ENCODE results near the gene EEPD1. TPM values are rescaled to one million over a fixed set of nuclear protein-coding genes. Genes with fewer than 3 reads are reported as not detected.
"Not testable (repeated sequence)": the region's sequence is repeated elsewhere in the genome, so short reads cannot be mapped to it uniquely, and the experiment has no call there.

EEPD1 gene
- total and polyA plus RNA-seq, 3 donors from 2014 or later, result 10.2 to 11.8 (median 10.9) TPM

DNA sequence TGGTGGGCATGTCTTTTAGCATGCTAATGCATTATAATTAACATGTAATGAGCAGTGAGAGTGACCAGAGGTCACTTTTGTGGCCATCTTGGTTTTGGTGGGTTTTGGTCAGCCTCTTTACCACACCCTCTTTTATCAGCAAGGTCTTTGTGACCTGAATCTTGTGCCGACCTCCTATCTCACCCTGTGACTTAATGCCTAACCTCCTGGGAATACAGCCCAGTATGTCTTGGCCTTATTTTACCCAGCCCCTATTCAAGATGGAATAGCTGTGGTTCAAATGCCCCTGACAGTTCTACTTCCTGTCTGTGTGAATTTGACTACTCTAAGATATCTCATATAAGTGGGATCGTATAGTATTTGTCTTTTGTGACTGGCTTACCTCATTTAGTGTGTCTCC lies 85.1 kb downstream of the EEPD1 start:
- 65 to 68% methylated on average over 2 of the region's 2 CpGs for WGBS, 2 donors
- H3K4me3 ChIP-seq, result no peak overlapping the region
- TF ChIP-seq, protein P1, sequence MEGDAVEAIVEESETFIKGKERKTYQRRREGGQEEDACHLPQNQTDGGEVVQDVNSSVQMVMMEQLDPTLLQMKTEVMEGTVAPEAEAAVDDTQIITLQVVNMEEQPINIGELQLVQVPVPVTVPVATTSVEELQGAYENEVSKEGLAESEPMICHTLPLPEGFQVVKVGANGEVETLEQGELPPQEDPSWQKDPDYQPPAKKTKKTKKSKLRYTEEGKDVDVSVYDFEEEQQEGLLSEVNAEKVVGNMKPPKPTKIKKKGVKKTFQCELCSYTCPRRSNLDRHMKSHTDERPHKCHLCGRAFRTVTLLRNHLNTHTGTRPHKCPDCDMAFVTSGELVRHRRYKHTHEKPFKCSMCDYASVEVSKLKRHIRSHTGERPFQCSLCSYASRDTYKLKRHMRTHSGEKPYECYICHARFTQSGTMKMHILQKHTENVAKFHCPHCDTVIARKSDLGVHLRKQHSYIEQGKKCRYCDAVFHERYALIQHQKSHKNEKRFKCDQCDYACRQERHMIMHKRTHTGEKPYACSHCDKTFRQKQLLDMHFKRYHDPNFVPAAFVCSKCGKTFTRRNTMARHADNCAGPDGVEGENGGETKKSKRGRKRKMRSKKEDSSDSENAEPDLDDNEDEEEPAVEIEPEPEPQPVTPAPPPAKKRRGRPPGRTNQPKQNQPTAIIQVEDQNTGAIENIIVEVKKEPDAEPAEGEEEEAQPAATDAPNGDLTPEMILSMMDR (IDR thresholded peaks at IDR 0.05), result no peak
- TF ChIP-seq POLR2A (IDR thresholded peaks at IDR 0.05), result no peak
- no peak overlapping the region for H3K27ac ChIP-seq
- no peaks in the 10 kb centered on the region for H3K4me1 ChIP-seq
- intact Hi-C loops (cut with DNase I; ENCODE audit: low total_unique reads), result no loop called here
- H3K27me3 ChIP-seq, result no peaks in the 10 kb centered on the region
- no peaks in the 10 kb centered on the region for H3K36me3 ChIP-seq (ENCODE audit: low read depth, missing control alignments)
- no peaks in the 10 kb centered on the region for H3K9me3 ChIP-seq
- no peak for DNase-seq

DNA sequence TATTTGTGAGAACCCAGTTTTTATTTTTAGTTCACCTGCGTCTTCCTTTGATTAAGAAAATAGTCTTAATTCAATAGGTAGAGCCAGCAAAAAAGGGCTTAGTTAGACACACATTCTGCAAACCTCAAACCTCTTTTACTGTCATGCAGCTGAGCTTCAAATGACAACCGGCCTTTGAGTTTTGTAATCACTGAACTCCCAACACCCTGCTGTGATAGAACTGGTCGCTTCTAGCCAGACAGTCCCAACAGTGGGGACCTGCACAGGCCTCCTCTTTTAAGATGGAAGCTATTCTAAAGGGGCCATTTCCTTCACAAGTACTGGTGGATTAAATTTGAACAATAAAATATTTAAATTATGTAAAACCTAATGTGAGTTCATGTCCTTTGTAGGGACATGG lies 90.3 kb downstream of the EEPD1 start:
- intact Hi-C loops (cut with DNase I; ENCODE audit: low total_unique reads); H3K4me1 ChIP-seq; DNase-seq; H3K36me3 ChIP-seq (ENCODE audit: low read depth, missing control alignments); H3K9me3 ChIP-seq; H3K4me3 ChIP-seq; H3K27me3 ChIP-seq; H3K27ac ChIP-seq: not testable (repeated sequence)
- WGBS, 2 donors, result 91 to 94% methylated on average over 3 of the region's 3 CpGs

DNA sequence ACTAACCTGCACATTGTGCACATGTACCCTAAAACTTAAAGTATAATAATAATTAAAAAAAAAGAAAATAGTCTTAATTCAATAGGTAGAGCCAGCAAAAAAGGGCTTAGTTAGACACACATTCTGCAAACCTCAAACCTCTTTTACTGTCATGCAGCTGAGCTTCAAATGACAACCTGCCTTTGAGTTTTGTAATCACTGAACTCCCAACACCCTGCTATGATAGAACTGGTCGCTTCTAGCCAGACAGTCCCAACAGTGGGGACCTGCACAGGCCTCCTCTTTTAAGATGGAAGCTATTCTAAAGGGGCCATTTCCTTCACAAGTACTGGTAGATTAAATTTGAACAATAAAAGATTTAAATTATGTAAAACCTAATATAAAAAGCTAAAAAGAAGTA lies 90.9 kb downstream of the EEPD1 start:
- intact Hi-C loops (cut with DNase I; ENCODE audit: low total_unique reads); H3K9me3 ChIP-seq; H3K36me3 ChIP-seq (ENCODE audit: low read depth, missing control alignments); H3K4me3 ChIP-seq; DNase-seq; H3K27me3 ChIP-seq; H3K4me1 ChIP-seq: not testable (repeated sequence)
- peak overlapping the region in 1 of 2 donors; percentile 25 for H3K27ac ChIP-seq
- 80 to 91% methylated on average over 1 of the region's 1 CpG for WGBS, 2 donors

DNA sequence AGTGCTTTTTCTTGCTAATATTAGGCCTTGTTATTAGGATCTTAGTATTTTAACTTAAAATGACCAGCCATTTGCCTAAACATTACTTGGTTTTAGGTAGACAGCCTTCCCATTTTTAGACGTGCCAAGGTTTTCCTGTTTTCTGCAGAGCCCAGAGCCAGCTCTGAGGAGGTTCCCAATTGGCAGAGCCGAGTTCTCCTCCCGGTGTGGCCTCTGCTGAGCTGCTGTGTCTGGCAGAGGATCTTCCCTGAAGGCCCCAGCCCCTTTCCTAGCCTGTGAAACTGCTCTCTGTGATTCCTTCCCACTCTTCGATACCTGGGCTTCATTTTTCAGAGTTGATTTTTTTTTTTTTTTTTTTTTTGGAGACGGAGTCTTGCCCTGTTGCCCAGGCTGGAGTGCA lies 91.4 kb downstream of the EEPD1 start:
- no peaks in the 10 kb centered on the region for H3K36me3 ChIP-seq (ENCODE audit: low read depth, missing control alignments)
- H3K9me3 ChIP-seq, result no peaks in the 10 kb centered on the region
- no peak overlapping the region for H3K4me3 ChIP-seq
- 63 to 64% methylated on average over 5 of the region's 5 CpGs for WGBS, 2 donors
- peak overlapping the region in 1 of 2 donors; percentile 25 for H3K27ac ChIP-seq
- H3K27me3 ChIP-seq, result no peaks in the 10 kb centered on the region
- DNase-seq, result peak; percentile 24
- no peaks in the 10 kb centered on the region for H3K4me1 ChIP-seq
- intact Hi-C loops (cut with DNase I; ENCODE audit: low total_unique reads), result no loop called here
- TF ChIP-seq, protein P1 (IDR thresholded peaks at IDR 0.05), result no peak
- no peak for TF ChIP-seq POLR2A (IDR thresholded peaks at IDR 0.05)

DNA sequence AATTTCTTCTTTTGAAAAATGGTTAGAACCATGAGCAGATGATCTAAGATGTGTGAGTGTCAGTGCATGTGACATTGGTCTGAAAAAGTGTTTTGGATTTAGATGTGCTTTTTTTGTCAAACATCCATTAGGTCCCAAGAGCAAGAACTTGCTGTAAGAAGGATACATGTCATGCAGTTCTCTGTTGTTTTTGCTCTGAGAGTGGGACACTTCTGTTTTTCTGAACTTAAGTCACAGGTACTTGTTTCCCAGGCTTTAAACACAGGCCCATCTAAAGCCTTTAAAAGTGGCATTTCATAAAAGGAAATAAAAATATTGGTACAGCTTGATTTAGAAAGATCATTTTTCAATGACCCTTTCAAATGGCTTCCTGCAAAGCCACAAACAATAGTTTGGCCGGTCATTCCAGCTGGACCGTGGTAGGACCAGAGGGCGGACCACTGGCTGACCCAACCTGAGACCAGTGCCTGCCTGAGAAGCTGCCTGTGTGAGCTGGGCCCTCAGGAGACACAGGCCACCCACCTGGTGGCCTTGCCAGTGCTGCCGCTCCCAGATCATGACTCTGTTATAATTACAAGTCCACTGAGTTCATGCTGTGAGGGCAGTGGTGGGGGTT lies 92.7 kb downstream of the EEPD1 start:
- no peak overlapping the region for H3K4me3 ChIP-seq
- no peaks in the 10 kb centered on the region for H3K4me1 ChIP-seq
- no peaks in the 10 kb centered on the region for H3K9me3 ChIP-seq
- TF ChIP-seq, protein P1 (IDR thresholded peaks at IDR 0.05), result no peak
- no peak for TF ChIP-seq POLR2A (IDR thresholded peaks at IDR 0.05)
- WGBS, 2 donors, result 69 to 78% methylated on average over 4 of the region's 4 CpGs
- intact Hi-C loops (cut with DNase I; ENCODE audit: low total_unique reads), result no loop called here
- no peak for DNase-seq
- H3K27ac ChIP-seq, result no peak overlapping the region
- no peaks in the 10 kb centered on the region for H3K36me3 ChIP-seq (ENCODE audit: low read depth, missing control alignments)
- no peaks in the 10 kb centered on the region for H3K27me3 ChIP-seq

DNA sequence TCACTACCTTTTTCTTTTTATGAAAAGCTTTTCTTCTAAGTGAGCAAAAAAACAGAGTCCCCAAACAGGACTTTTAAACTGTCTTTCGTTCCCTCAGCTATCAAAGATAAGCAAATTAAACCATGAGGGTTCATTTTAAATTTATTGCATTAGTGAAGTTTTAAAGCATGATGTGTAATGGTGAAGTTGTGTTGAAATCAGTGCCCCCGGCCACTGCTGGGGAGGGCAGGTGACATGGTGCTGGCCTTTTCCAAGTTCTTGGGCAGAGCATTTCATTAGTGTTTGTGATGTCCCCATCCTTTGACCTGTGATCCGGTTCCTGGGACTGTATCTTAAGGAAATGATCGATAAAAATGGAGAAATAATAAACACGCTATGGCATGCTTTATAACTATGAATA lies 96.0 kb downstream of the EEPD1 start:
- Histone ChIP-seq H3K36me3 (ENCODE audit: low read depth, missing control alignments) (no peaks in the 10 kb centered on the region), H3K27ac (no peak overlapping the region), H3K27me3 (no peaks in the 10 kb centered on the region), H3K4me1 (no peaks in the 10 kb centered on the region), H3K9me3 (no peaks in the 10 kb centered on the region), H3K4me3 (no peak overlapping the region)
- no peak for DNase-seq
- WGBS, 2 donors, result 78% methylated on average over 5 of the region's 5 CpGs
- intact Hi-C loops (cut with DNase I; ENCODE audit: low total_unique reads), result no loop called here
- TF ChIP-seq, protein P1 (IDR thresholded peaks at IDR 0.05), result no peak
- TF ChIP-seq POLR2A (IDR thresholded peaks at IDR 0.05), result no peak
